Lung (tissue), 12 donors: ENCODE data around the gene CDC42EP3. TPM values are rescaled to one million over a fixed set of nuclear protein-coding genes. Genes with fewer than 3 reads are reported as not detected.

Experiments
- ATAC-seq: fragments of 200-7000 bp; cut with Tn5 transposase; one replicate; pipeline ENCODE4 v1.9.1; 2020; ENCODE audit warnings: moderate number of reproducible peaks; ENCODE audit not compliant: insufficient read depth, low FRiP score
- DNase-seq, 3 donors: peaks; one replicate each; pipeline ENCODE4 v3.0.0-alpha.2; 2013 to 2017
- H3K27ac ChIP-seq, 2 donors: one replicate each; pipeline ENCODE4 v1.5.1; 2013; ENCODE audit warnings: mild to moderate bottlenecking in 2 of 2, moderate library complexity in 2 of 2, control low read depth in 1 of 2, inconsistent platforms in 1 of 2, low read depth in 1 of 2, low read length in 1 of 2
- H3K27me3 ChIP-seq, 3 donors: one replicate each; pipeline ENCODE4 v1.5.1; 2013; ENCODE audit warnings: low read length in 2 of 3; ENCODE audit not compliant: control insufficient read depth in 3 of 3, insufficient read depth in 3 of 3
- H3K36me3 ChIP-seq, 4 donors: one replicate each; pipeline ENCODE4 v1.5.1; 2013; ENCODE audit warnings: low read length in 4 of 4, mild to moderate bottlenecking in 1 of 4, moderate library complexity in 1 of 4; ENCODE audit not compliant: control insufficient read depth in 4 of 4, insufficient read depth in 4 of 4
- H3K4me1 ChIP-seq, 5 donors: one replicate each; pipeline ENCODE4 v1.5.1; 2013; ENCODE audit warnings: low read length in 5 of 5, mild to moderate bottlenecking in 2 of 5, moderate library complexity in 1 of 5; ENCODE audit not compliant: control insufficient read depth in 5 of 5, insufficient read depth in 5 of 5
- H3K4me3 ChIP-seq: one replicate; pipeline ENCODE4 v1.5.1; 2013; ENCODE audit warnings: mild to moderate bottlenecking, control low read depth, moderate library complexity
- H3K9ac ChIP-seq, 2 donors: one replicate each; pipeline ENCODE4 v1.5.1; 2013; ENCODE audit warnings: low read length in 2 of 2, control low read depth in 1 of 2; ENCODE audit not compliant: insufficient read depth in 1 of 2
- H3K9me3 ChIP-seq, 4 donors: one replicate each; pipeline ENCODE4 v1.5.1; 2013; ENCODE audit warnings: low read length in 3 of 4, mild to moderate bottlenecking in 1 of 4, moderate library complexity in 1 of 4; ENCODE audit not compliant: control insufficient read depth in 4 of 4, insufficient read depth in 3 of 4
- CTCF ChIP-seq: IDR thresholded peaks from 2 replicates; pipeline ENCODE4 v1.5.1; 2012; ENCODE audit warnings: mild to moderate bottlenecking; ENCODE audit errors: control extremely low read depth, extremely low read depth
- WGBS, 2 donors: extraction: QIAGEN DNeasy Blood & Tissue Kit; methylation state at CpG; one replicate each; pipeline ENCODE4 v1.1.7; 2013; 5-methylcytosine and 5-hydroxymethylcytosine counted together
- polyA plus RNA-seq, 2 donors: library from polyadenylated mRNA; stranded (reverse); fragments of 200-250 nt; gene quantifications; one replicate each; pipeline ENCODE4 v1.2.1, GENCODE V29; 2013
- total RNA-seq, 2 donors: library from RNA; depleted of rRNA in 1 of 2; stranded (reverse); fragments of >200 nt in 1 of 2; gene quantifications; one replicate each; pipeline ENCODE4 v1.2.1, GENCODE V29; 2014 to 2021
- donor health status: control.
- donor health status: control.
- donor health status: Bipolar disorder and iron deficiency.
- donor health status: healthy.
- donor health status: DM: yes; HTN: yes; CAD: no.

Gene CDC42EP3
- total and polyA plus RNA-seq, 4 donors, result 22.9 to 59.0 (median 38.0) TPM

GRCh38 chr2:37688771-37689468 is 17.5 kb upstream of the CDC42EP3 start:
- H3K9me3 ChIP-seq, result no peaks in the 10 kb centered on the region
- no peaks in the 10 kb centered on the region for H3K36me3 ChIP-seq
- peak in 1 of 3 donors; percentile 46 for DNase-seq
- no peak for TF ChIP-seq CTCF
- H3K27me3 ChIP-seq, result peaks cover 0 to 2% (median 0%) of the 10 kb centered on the region in 3 donors
- peak overlapping the region; percentile 24 to 75 for H3K27ac ChIP-seq
- H3K4me3 ChIP-seq, result no peak overlapping the region
- ATAC-seq, result peak; percentile 58
- 67 to 70% methylated on average over 10 of the region's 10 CpGs for WGBS, 2 donors
- H3K9ac ChIP-seq, result no peak overlapping the region
- H3K4me1 ChIP-seq, result peaks cover 0 to 5% (median 0%) of the 10 kb centered on the region in 5 donors

- whole genome bisulfite sequencing, 2 donors, result 73 to 94% methylated on average over 1 of the region's 1 CpG
- H3K9ac ChIP-seq, result no peak overlapping the region
- no peak for DNase-seq
- H3K9me3 ChIP-seq, result no peaks in the 10 kb centered on the region
- peaks cover 0 to 5% (median 0%) of the 10 kb centered on the region in 5 donors for H3K4me1 ChIP-seq
- no peak overlapping the region for H3K4me3 ChIP-seq
- H3K27me3 ChIP-seq, result peaks cover 0 to 2% (median 0%) of the 10 kb centered on the region in 3 donors
- ATAC-seq, result no peak
- no peaks in the 10 kb centered on the region for H3K36me3 ChIP-seq
- H3K27ac ChIP-seq, result no peak overlapping the region
- no peak for TF ChIP-seq CTCF
Observed at GRCh38 chr2:37686792-37687526, 15.5 kb upstream of the CDC42EP3 start.

GRCh38 chr2:37684809-37685208 is 13.4 kb upstream of the CDC42EP3 start:
- Histone ChIP-seq H3K27ac (no peak overlapping the region), H3K9ac (no peak overlapping the region), H3K4me1 (peaks cover 0 to 5% (median 0%) of the 10 kb centered on the region in 5 donors), H3K4me3 (no peak overlapping the region), H3K9me3 (no peaks in the 10 kb centered on the region), H3K36me3 (no peaks in the 10 kb centered on the region), H3K27me3 (peaks cover 0 to under 1% (median 0%) of the 10 kb centered on the region in 3 donors)
- TF ChIP-seq CTCF, result no peak
- WGBS, 2 donors, result 74 to 86% methylated on average over 4 of the region's 4 CpGs
- ATAC-seq (no peak), DNase-seq (no peak)
